Testis (tissue), 2 donors: ENCODE results near the gene CA10.

Source experiments
- POLR2A ChIP-seq: fragments of 450-650 bp; IDR thresholded peaks from one replicate; pipeline ENCODE4 v1.6.1; 2017; ENCODE audit warnings: antibody characterized with exemption, mild to moderate bottlenecking, moderate library complexity
- TF ChIP-seq, protein P1 (sequence below), 3 experiments: fragments of 450-650 bp in 2 of 3; fragments of 200-600 bp in 1 of 3; sonication (generic) in 1 of 3; IDR thresholded peaks; one replicate each; pipeline ENCODE4 v1.5.1; 2016 to 2019; ENCODE audit warnings: antibody characterized with exemption in 3 of 3, mild to moderate bottlenecking in 2 of 3, moderate library complexity in 1 of 3

DNA sequence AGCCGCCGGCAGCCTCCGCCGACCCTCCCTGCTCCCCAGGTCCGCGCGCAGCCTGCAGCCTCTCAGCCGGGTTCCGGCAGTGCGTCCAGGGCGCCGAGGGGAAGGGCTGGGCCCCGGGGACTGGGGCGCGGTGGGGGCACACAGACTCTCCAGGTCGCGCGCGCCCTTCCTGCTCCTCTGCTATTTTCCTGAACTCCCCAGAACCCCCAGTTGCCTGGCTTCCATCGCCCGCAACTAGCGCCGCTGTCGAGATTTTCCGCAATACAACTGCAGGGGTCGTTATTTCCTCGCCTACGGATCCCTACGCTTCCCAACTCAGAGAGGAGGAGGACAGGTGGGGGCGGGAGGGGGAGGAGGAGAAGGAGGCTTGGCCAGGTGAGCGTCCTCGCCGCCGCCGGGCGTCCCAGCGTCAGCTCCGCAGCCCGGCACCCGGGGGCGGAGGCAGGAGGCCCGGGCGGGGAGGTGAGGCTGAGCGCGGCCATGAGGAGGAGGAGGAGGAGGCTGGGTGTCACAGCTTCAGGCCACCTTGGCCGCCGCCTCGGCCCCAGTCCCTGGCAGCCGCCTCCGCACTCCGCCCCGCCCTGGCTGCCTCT lies at the start of gene CA10:
- no peak for TF ChIP-seq POLR2A
- TF ChIP-seq, protein P1, sequence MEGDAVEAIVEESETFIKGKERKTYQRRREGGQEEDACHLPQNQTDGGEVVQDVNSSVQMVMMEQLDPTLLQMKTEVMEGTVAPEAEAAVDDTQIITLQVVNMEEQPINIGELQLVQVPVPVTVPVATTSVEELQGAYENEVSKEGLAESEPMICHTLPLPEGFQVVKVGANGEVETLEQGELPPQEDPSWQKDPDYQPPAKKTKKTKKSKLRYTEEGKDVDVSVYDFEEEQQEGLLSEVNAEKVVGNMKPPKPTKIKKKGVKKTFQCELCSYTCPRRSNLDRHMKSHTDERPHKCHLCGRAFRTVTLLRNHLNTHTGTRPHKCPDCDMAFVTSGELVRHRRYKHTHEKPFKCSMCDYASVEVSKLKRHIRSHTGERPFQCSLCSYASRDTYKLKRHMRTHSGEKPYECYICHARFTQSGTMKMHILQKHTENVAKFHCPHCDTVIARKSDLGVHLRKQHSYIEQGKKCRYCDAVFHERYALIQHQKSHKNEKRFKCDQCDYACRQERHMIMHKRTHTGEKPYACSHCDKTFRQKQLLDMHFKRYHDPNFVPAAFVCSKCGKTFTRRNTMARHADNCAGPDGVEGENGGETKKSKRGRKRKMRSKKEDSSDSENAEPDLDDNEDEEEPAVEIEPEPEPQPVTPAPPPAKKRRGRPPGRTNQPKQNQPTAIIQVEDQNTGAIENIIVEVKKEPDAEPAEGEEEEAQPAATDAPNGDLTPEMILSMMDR (IDR thresholded peaks at IDR 0.05), result no peak
